ENCODE measurements around the gene HORMAD2.

DNA sequence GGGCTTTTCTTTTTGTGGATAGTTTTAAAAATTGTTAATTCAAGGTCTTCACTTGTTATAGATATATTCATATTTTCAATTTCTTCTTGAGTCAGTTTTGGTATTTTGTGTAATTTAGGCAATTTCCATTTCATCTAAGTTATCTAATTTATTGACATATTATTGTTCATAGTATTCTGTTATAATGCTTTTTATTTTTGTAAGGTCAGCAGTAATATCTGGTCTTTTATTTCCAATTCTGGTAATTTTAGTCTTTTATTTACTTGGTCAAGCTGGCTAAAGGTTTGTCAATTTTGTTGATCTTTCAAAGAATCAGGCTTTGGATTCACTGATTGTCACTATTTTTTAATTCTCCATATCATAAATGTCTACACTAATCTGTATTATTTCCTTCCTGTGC lies 60.1 kb downstream of the HORMAD2 start:
- TF ChIP-seq SP1 (IDR thresholded peaks at IDR 0.05): no peak
- no peak for TF ChIP-seq BHLHE40 (IDR thresholded peaks at IDR 0.05; ENCODE audit: borderline replicate concordance)
- no peak for TF ChIP-seq CTBP1 (IDR thresholded peaks at IDR 0.05; ENCODE audit: borderline replicate concordance)
- TF ChIP-seq HDGF (IDR thresholded peaks at IDR 0.05; ENCODE audit: borderline replicate concordance): no peak
- TF ChIP-seq ZNF384 (IDR thresholded peaks at IDR 0.05): no peak
- no peak for TF ChIP-seq L3MBTL2 (conservative IDR thresholded peaks at IDR 0.05)
- no peak for TF ChIP-seq ARNT (IDR thresholded peaks at IDR 0.05)
- TF ChIP-seq, protein P1, sequence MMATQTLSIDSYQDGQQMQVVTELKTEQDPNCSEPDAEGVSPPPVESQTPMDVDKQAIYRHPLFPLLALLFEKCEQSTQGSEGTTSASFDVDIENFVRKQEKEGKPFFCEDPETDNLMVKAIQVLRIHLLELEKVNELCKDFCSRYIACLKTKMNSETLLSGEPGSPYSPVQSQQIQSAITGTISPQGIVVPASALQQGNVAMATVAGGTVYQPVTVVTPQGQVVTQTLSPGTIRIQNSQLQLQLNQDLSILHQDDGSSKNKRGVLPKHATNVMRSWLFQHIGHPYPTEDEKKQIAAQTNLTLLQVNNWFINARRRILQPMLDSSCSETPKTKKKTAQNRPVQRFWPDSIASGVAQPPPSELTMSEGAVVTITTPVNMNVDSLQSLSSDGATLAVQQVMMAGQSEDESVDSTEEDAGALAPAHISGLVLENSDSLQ (IDR thresholded peaks at IDR 0.05): no peak
- TF ChIP-seq ELF4 (IDR thresholded peaks at IDR 0.05): no peak
